Measurements from ENCODE around the gene SLC6A1. TPM values are rescaled to one million over a fixed set of nuclear protein-coding genes. Genes with fewer than 3 reads are reported as not detected.
A peak's percentile ranks its signal among the peaks of the same experiment; 100 is the strongest.

The SLC6A1 gene
- total RNA-seq, 1 donor = not detected

- Histone ChIP-seq H3K9me3 (ENCODE audit: low read depth, low read length) (no peaks in the 10 kb centered on the region), H2AFZ (ENCODE audit: low read length) (no peak overlapping the region), H3K79me2 (ENCODE audit: insufficient read depth, low read length) (no peaks in the 10 kb centered on the region), H3K4me1 (ENCODE audit: insufficient read depth, low read length) (no peaks in the 10 kb centered on the region), H4K20me1 (ENCODE audit: insufficient read depth, low read length) (no peaks in the 10 kb centered on the region), H3K36me3 (ENCODE audit: insufficient read depth, low read length) (no peaks in the 10 kb centered on the region), H3K4me2 (ENCODE audit: insufficient read depth, low read length) (no peak overlapping the region), H3K4me3 (ENCODE audit: insufficient read depth, low read length) (no peak overlapping the region), H3K27me3 (ENCODE audit: insufficient read depth, low read length) (peaks cover 28% of the 10 kb centered on the region), H3K27ac (ENCODE audit: low read depth, low read length) (no peak overlapping the region)
- DNase-seq (ENCODE audit: insufficient read length, low spot score, missing footprints) = no peak
- no peak for TF ChIP-seq CTCF (IDR thresholded peaks at IDR 0.05; ENCODE audit: extremely low read depth, low read depth, low read length)
Measured at GRCh38 chr3:10948326-10948725, 44.2 kb upstream of the SLC6A1 start.

- no peak for TF ChIP-seq CTCF (IDR thresholded peaks at IDR 0.05; ENCODE audit: extremely low read depth, low read depth, low read length)
- H3K36me3 ChIP-seq (ENCODE audit: insufficient read depth, low read length) = no peaks in the 10 kb centered on the region
Measured at GRCh38 chr3:10949197-10949596, 43.4 kb upstream of the SLC6A1 start.

GRCh38 chr3:10950476-10951294, 41.9 kb upstream of the SLC6A1 start:
- Histone ChIP-seq H3K36me3 (ENCODE audit: insufficient read depth, low read length) (no peaks in the 10 kb centered on the region), H4K20me1 (ENCODE audit: insufficient read depth, low read length) (no peaks in the 10 kb centered on the region), H2AFZ (ENCODE audit: low read length) (peak overlapping the region; percentile 74), H3K4me1 (ENCODE audit: insufficient read depth, low read length) (no peaks in the 10 kb centered on the region), H3K27me3 (ENCODE audit: insufficient read depth, low read length) (peaks cover 30% of the 10 kb centered on the region), H3K4me3 (ENCODE audit: insufficient read depth, low read length) (no peak overlapping the region), H3K4me2 (ENCODE audit: insufficient read depth, low read length) (peak overlapping the region; percentile 29), H3K9me3 (ENCODE audit: low read depth, low read length) (no peaks in the 10 kb centered on the region), H3K27ac (ENCODE audit: low read depth, low read length) (no peak overlapping the region), H3K79me2 (ENCODE audit: insufficient read depth, low read length) (no peaks in the 10 kb centered on the region)
- TF ChIP-seq CTCF (IDR thresholded peaks at IDR 0.05; ENCODE audit: extremely low read depth, low read depth, low read length) = peak; percentile 75
- DNase-seq (ENCODE audit: insufficient read length, low spot score, missing footprints) = peak; percentile 94

More at GRCh38 chr3:10949197-10949596, 43.4 kb upstream of the SLC6A1 start:
- H2AFZ ChIP-seq (ENCODE audit: low read length) = no peak overlapping the region
- H3K4me3 ChIP-seq (ENCODE audit: insufficient read depth, low read length) = no peak overlapping the region
- no peaks in the 10 kb centered on the region for H3K9me3 ChIP-seq (ENCODE audit: low read depth, low read length)
- no peak overlapping the region for H3K27ac ChIP-seq (ENCODE audit: low read depth, low read length)
- peaks cover 30% of the 10 kb centered on the region for H3K27me3 ChIP-seq (ENCODE audit: insufficient read depth, low read length)
- no peaks in the 10 kb centered on the region for H4K20me1 ChIP-seq (ENCODE audit: insufficient read depth, low read length)
- no peak for DNase-seq (ENCODE audit: insufficient read length, low spot score, missing footprints)
- no peak overlapping the region for H3K4me2 ChIP-seq (ENCODE audit: insufficient read depth, low read length)
- H3K4me1 ChIP-seq (ENCODE audit: insufficient read depth, low read length) = no peaks in the 10 kb centered on the region
- no peaks in the 10 kb centered on the region for H3K79me2 ChIP-seq (ENCODE audit: insufficient read depth, low read length)

GRCh38 chr3:10951295-10951926, 41.1 kb upstream of the SLC6A1 start:
- H3K36me3 ChIP-seq (ENCODE audit: insufficient read depth, low read length) = no peaks in the 10 kb centered on the region
- no peaks in the 10 kb centered on the region for H4K20me1 ChIP-seq (ENCODE audit: insufficient read depth, low read length)
- no peak for TF ChIP-seq CTCF (IDR thresholded peaks at IDR 0.05; ENCODE audit: extremely low read depth, low read depth, low read length)
- H3K79me2 ChIP-seq (ENCODE audit: insufficient read depth, low read length) = no peaks in the 10 kb centered on the region
- no peak overlapping the region for H3K27ac ChIP-seq (ENCODE audit: low read depth, low read length)
- no peaks in the 10 kb centered on the region for H3K9me3 ChIP-seq (ENCODE audit: low read depth, low read length)
- H3K4me2 ChIP-seq (ENCODE audit: insufficient read depth, low read length) = peak overlapping the region; percentile 29
- DNase-seq (ENCODE audit: insufficient read length, low spot score, missing footprints) = no peak
- H3K4me3 ChIP-seq (ENCODE audit: insufficient read depth, low read length) = no peak overlapping the region
- no peaks in the 10 kb centered on the region for H3K4me1 ChIP-seq (ENCODE audit: insufficient read depth, low read length)
- H3K27me3 ChIP-seq (ENCODE audit: insufficient read depth, low read length) = peaks cover 33% of the 10 kb centered on the region
- H2AFZ ChIP-seq (ENCODE audit: low read length) = peak overlapping the region; percentile 74
